ENCODE results near the gene SEMA5A.

SEMA5A gene

DNA sequence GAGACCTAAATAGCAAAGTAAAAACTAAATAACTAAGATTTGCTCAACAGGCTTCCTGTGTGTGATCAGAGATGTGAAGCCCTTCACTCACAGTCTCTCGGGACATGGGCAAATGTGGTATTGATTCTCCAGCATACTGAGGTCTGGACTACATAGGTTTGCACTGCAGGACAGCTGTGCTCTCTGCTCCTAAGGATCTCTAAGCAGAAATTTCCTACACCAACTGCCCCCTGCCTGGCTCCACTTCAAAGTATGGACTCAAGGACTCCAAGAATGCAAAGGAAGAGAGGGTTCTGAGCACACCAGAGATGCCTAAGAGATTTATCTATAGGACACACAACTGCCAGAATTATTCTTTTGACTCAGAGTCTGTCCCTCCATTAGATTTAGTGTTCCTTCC is 487.2 kb downstream of the SEMA5A start:
- DNase-seq (ENCODE audit: low spot score), result no peak

DNA sequence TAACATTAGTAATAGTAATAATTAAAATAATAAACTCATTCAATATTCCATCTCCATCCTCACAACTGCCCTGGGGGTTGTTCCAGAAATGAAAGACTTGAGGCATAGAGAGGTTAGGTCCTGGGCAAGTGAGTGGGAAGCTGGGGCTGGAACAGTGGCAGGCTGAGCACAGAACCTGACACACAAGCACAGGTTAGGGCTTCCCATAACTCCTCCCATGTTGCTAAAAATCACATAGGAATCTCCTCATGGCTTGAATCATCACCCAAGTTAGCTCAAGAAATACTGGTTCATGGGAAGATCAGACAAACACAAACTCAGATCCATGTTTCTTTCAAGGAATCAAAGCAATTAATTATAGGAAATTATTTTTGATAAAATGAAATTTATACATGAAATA is 487.7 kb downstream of the SEMA5A start:
- DNase-seq (ENCODE audit: low spot score), result no peak

DNA sequence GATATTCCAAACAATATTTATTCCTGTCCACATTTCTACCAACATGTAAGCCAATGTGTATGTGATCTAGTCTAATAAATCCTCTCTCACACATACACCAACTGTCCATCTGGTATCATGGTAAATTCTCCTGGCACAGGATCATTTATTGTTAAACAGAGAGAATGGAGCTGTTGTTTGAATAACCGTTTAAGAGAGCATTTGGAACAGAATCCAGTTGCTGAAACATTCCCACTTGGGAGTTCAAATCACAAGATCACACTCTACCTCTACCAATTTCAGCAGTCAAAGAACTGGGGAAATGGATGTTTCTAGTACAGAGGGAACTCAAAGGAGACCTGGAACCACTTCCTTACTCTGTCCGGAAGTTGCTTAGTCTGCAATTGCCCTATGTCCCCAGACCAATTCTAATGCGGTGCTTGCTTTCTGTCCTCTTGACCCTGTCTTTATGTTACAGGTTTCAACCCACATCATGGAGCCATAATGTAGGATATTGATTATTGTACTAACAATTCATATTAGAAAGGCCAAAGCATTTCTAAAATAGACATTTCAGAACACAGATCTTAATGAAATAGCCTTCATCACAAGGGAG is 488.4 kb downstream of the SEMA5A start:
- peak; percentile 62 for DNase-seq (ENCODE audit: low spot score)

DNA sequence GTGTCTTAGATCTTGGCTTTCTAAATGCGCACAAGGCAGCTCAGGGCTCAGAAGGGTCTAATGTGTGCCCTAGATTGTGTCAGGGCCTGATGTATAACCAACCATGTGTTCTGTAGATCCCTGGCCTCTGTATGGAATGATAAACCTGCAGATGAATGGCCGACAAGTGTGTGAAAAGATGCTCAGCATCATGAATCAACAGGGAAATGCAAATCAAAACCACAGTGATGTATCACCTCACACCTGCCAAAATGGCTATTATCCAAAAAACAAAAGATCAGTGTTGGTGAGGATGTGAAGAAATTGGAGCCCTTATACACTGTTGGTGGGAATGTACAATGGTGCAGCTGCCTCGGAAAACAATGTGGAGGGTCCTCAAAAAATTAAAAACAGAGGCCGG is 489.8 kb downstream of the SEMA5A start:
- DNase-seq (ENCODE audit: low spot score), result no peak

DNA sequence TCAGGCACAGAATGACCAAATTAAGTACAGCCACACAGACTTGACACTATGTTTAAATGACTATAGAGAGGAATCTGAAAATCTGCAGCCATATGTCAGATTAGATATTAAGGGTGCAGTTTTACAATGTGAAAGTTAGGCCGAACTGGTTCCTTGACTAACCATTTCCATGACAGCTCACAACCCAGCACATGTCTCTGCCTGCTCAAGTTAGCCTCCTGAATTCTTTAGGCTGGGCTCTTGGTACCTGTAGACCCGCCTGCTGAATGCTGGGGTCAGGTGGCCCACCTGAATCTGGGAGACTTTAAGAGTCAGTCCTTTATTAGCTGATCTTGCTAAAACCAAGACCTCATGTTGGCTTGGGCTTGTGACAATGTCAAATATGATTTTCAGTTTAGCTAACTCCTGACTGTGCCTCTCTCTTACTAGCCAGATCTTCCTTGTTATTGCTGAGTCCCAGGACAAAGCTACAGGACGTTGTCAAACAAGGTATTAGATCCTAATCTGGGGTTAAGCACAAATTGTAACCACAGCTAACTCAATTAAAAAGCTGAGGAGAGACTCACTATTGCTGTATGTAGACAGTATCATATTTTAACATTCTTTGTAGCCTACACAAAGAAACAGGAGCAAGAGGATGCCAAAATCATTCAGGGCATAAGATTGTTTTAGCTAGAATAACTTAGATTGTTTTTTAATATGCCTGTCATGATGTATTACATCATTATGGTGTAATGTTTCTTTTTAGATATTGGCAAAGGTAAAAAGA is 490.9 kb downstream of the SEMA5A start:
- no peak for DNase-seq (ENCODE audit: low spot score)

DNA sequence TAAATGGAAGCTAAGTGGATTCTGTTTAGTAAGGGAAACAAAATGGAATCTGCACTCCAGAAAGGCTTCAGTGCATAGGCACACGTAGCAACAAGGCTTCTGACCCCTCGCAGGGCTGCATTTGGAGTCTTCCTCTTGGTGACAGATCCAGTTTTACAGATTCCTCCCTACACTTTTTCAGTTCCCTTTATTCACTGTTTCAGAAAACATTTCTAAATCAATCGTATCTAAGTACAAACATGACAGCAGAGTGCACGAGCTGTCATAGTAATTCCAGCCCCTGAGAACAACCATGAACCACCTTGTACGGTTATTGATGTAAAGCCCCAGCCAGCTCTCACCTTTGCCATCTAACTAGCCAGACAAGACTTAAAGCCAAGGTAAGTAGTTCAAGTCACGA is 491.6 kb downstream of the SEMA5A start:
- DNase-seq (ENCODE audit: low spot score), result no peak

DNA sequence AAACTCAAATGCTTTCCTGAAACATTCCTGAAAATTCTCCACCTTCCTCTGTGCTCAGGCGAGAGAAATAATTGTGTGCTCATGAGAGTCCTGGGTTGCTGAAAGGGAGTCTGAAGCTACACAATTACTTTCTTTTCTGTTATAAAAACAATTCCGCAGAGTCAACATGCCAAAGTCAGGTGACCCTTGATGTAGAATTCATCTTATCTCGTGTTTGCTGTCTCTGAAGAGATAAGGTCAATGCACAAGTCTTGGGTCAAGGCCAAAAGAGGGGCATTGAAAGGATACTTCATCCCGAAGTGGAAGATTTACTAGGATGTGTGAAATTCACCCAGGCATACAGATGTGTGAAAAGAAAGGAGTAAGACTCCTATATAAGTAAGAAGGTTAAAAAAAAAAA is 493.5 kb downstream of the SEMA5A start:
- no peak for DNase-seq (ENCODE audit: low spot score)

DNA sequence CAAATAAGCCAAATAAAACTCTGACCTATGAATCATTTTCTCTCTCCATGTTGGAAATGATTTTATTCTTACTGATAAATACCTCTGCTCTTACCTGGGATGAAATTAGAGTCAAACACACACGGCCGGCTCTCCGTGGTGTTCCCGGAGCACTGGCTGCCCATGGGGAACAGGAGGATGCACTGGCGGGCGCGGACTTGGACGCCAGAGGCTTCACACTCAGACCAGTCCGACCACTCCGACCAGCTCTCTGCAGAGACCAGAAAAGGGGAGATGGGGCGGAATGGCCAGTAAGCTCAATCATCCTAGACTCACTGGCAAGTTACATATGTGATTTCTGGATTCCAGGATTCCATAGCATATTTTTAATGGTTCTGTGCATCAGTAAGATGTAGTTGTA is 494.1 kb downstream of the SEMA5A start:
- no peak for DNase-seq (ENCODE audit: low spot score)

DNA sequence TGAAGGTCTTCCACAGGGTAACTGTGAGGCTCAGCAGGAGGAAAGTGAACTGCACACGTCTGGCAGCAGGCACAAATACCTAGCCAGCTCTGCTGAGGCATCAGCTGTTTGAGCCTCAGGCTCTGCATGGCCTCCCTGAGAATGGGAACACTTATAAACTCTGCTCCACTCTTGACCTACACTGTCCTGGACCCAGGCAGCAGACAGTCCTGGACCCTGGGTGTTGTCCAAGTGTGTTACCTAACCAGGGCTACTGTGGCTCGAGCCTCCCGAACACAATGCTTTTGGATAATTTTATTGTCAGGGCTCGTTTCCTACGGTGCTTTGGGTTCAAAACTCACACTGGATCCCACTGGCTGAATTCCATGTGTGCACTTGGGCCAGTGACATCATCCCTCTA is 497.9 kb downstream of the SEMA5A start:
- no peak for DNase-seq (ENCODE audit: low spot score)

DNA sequence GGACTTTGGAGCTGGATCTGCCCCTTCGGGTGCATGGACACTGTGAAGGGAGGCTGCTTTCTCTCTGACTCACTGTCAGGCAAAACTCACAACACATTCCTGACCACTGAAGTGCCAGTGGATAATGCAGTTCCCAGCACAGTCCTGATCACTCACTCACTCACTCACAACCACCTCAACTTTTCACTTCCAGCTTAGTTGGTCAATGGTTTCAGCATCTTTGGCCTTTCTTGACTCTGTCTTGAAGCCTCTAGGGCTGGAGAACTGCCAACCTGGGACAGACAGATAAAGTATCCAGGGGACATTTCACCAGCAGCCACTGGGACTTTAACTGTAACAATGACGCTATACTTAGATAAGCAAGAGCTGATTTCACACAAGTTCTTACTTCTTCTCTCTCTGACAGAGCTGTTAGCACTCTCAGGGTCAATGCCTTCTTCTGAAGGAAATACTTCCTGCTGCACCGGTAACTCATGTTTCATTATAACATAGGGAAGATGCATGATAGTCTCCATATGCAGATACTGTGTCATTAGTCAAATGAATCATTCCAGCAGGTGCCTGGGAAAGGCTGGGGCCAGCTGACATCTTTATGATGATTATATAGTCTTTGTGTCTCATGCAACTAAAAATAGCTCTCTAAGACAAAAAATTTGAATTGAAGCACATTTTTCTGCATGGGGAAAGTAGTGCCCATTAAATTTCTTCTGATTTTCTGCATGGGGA is 499.0 kb downstream of the SEMA5A start:
- no peak for DNase-seq (ENCODE audit: low spot score)

DNA sequence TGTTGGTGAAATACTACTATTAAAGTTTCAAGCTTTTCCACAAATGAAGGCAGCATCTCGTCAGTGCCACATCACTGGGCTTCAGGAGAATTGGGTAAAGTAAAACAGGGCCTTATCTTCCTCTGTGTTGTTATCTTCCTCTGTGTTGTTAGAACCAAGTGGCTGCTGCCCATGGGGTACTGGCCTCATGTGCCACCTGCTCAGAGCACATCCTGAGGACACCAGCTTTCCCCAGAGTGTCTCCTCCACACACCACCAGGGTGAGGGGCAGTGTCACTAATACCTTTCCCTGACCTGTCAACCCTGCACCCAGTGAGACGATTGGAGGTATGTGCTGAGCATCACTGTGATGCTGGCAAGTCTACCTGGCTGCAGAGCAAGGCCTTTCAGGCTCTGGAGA is 499.9 kb downstream of the SEMA5A start:
- no peak for DNase-seq (ENCODE audit: low spot score)

DNA sequence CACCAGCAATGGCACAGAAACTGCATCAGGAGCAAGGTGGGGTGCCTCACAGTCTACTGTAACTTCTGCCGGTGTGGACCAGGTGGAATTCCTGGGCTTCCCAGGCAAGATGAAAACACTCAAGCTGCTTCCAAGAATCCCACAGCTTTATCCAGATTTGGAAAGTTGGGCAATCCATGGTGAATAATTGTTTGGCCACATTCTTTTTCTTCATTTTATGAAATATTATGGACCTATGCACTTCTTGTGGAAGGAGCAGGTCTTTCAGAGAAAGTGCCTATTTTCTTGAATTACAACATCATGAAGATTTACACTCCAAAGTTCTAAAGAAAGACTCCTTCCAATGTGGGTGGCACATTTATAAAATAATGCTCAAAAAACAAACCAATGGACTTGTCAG is 503.6 kb downstream of the SEMA5A start:
- no peak for DNase-seq (ENCODE audit: low spot score)

DNA sequence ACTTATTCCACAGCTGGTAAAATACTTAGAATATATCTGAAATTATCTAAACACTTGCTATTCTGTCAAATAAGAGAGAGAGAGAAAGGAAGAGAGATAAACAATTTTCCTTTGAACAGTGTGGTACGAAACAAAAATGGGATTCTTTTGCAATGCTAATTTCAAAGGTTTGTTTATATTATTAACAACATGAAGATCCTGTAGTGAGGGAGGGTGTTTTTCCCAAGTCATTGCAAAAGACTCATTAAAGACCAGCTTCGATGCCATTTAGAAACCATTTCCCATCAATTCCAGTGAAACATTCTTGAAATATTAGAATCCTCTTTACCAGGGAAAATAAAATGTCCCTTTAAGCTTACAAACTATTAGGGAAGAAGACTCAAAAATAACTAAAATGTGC is 505.4 kb downstream of the SEMA5A start:
- no peak for DNase-seq (ENCODE audit: low spot score)

DNA sequence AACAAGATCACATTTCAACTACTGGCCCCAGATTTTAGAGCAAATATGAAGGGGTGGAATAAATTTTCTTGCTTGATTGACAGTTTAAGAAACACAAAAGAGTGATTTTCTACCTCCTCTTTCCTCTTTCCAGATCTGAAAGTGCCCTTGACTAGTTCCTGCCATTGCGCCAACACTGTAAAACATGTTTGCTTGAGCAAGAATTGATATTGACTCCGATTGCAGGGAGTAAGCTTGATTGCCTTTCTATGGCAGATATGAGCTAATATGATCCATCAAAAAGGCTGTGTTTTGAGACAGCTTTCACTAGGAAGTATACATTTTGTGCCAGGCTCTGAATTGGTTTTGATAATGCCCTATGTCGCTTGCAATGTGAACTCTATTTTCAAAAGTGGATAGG is 508.8 kb downstream of the SEMA5A start:
- DNase-seq (ENCODE audit: low spot score), result no peak

DNA sequence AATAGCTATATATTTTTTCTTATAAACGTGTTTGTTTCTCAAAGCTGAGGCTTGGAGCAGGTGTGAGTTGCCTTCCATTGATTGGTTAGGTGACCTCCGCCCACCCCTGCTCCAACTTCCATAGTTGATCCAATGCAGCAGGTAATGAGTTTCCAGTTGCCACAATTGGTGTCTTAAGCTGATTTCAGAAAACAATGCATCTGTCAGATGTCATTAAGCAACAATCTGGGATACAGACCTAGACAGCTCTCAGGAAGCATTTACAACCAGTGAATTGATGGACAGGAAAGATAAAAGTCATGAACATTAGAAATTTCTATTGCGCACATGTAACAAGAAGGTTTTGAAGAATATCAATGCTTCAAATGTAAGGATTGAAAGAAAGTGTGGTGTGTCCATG is 510.5 kb downstream of the SEMA5A start:
- no peak for DNase-seq (ENCODE audit: low spot score)

DNA sequence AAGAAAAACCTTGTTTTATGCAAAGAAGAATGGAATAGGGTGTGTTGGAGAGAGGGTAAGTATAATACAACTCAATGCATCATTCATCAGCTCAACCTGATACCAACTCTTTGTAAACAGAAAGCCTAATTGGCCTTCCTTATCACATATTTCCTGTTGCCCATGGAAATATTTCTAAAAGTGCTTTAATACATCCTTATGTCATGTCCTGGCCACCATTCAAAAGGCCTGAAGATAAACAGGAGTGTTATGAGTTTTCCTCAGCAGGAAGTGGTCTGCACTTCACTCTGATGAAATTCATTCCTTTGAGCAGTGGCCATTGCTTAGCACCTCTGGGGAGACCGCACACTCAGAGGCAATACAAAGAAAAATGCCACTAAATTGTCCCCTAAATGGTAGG is 511.2 kb downstream of the SEMA5A start:
- DNase-seq (ENCODE audit: low spot score), result no peak

DNA sequence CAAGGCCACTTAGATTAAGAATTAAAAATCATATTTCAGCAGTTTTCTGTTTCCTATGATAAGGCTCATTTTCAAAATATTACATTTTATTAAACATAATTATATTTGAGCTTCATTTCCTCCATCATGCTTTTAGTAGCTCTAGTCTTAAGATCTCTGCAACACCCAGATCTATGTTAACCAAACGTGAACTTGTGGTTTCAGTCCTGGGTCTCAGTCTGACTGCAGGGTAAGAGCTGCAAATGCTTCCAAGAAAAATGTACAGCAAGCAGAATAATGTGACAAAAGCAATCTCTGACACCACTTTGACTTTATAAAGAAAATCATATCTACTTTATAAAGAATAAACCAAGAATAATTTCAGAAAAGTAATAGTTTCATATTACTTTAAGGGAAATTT is 512.4 kb downstream of the SEMA5A start:
- no peak for DNase-seq (ENCODE audit: low spot score)

DNA sequence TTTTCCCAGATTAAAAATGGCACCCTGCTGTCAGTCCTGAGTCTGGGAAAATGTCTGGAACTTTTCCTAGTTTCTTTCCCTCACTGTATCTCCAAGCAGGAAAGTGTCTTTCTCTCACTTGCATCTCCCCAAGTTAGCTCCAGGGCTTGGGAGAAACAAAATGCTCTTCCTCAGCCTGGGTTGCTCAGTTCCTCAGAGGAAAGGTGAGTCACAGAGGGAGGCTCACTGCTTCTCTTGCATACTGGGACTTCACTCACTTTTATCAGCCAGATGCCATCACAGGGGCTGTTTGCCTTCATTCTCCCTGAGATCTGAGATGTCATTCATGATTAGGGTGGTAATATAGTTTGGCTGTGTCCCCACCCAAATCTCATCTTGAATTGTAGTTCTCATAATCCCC is 519.9 kb downstream of the SEMA5A start:
- no peak for DNase-seq (ENCODE audit: low spot score)

DNA sequence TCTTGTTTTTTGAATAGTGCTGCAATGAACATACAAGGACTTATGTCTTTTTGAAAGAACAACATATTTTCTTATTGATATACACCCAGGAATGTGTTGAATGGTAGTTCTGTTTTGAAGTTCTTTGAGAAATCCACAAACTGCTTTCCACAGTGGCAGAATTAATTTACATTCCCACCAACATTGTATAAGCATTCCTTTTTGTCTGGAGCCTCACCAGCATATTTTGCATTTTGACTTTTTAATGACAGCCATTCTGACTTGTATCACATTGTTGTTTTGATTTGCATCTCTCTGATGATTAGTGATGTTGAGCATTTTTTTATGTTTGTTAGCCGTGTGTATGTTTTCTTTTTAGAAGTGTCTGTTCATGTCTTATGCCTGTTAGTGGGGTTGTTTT is 524.9 kb downstream of the SEMA5A start:
- no peak for DNase-seq (ENCODE audit: low spot score)

DNA sequence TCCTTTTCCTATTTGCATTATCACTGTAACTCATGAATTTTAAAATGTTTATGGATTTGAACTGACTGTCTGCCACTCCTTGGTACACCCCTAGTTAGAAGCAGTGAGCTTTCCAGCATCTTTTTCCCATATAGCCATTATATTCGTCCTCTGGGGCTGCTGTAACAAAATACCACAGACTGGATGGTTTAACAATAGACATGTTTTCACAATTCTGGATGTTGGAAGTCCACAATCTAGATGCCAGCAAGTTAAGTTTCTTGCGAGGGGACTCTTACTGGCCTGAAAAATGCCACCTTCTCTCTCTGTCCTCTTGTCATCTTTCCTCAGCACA is 530.0 kb downstream of the SEMA5A start:
- no peak for DNase-seq (ENCODE audit: low spot score)

DNA sequence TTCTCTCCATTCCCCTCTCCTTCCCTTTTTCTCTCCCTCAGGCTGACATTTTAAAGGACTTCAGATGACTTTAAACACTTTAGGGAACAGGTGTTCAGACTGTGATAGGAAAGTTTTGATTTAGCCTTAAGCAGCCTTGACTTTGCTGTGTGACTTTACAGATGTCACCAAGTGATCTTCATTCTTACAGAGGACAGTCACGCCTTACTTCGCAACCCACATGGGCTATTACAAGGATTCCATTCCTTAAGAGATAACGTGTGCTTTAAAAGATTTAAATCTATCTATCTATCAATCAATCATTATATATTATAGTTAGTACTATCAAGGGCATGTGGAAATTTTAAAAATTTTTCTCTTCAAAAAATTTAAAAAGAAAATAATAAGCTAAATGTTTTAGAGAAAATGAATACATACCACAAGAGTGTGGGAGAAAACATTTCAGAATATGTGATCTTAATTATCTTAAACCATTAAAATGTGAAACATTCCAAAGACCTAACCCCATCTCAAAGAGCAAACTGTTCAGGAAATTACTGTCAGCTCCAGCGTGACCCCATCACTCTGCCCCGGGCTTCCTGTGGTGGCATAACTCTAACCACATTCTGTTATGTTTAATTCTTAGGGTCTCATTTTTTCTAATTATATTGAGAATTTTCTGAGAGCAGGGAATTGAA is 530.5 kb downstream of the SEMA5A start:
- no peak for DNase-seq (ENCODE audit: low spot score)

DNA sequence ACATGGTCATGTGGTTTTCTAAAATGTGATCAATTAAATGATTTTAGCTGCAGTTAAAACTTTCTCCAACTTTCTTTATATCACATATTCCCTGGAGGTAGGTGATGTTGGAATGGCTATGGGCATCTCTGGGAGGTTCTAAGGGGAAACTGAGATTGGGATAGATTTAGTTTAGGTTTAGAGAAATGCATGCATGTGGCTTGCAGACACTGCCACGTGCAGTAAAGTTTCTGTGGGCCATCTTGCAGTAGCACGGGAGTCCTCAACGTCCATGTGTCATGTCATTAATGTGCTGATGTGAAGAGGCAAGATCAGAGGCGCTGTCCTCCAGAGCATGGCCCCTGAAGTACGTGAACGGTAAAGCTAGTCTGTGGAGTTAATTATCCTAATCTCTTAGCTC is 532.7 kb downstream of the SEMA5A start:
- no peak for DNase-seq (ENCODE audit: low spot score)

All from globus pallidus (tissue), 1 donor.